Mucosa of rectum (tissue), 2 donors: ENCODE measurements around the gene ZNF35.
A peak's percentile ranks its signal among the peaks of the same experiment; 100 is the strongest.

Experiments
- H3K27ac ChIP-seq, 2 donors: one replicate each; pipeline ENCODE4 v1.7.0; 2013; ENCODE audit warnings: inconsistent platforms in 2 of 2, low read depth in 2 of 2, low read length in 2 of 2
- H3K27me3 ChIP-seq, 2 donors: one replicate each; pipeline ENCODE4 v1.7.0; 2013; ENCODE audit warnings: low read length in 2 of 2; ENCODE audit not compliant: control insufficient read depth in 2 of 2, insufficient read depth in 2 of 2
- H3K36me3 ChIP-seq, 2 donors: one replicate each; pipeline ENCODE4 v1.7.0; 2013; ENCODE audit warnings: low read length in 2 of 2; ENCODE audit not compliant: control insufficient read depth in 2 of 2, insufficient read depth in 2 of 2
- H3K4me1 ChIP-seq, 2 donors: one replicate each; pipeline ENCODE4 v1.7.0; 2013; ENCODE audit warnings: low read length in 2 of 2, mild to moderate bottlenecking in 1 of 2; ENCODE audit not compliant: control insufficient read depth in 2 of 2, insufficient read depth in 2 of 2
- H3K4me3 ChIP-seq, 2 donors: one replicate each; pipeline ENCODE4 v1.7.0; 2013; ENCODE audit warnings: low read length in 2 of 2
- H3K9ac ChIP-seq, 2 donors: one replicate each; pipeline ENCODE4 v1.7.0; 2013; ENCODE audit warnings: low read length in 2 of 2, low read depth in 1 of 2, mild to moderate bottlenecking in 1 of 2
- H3K9me3 ChIP-seq, 2 donors: one replicate each; pipeline ENCODE4 v1.7.0; 2013; ENCODE audit warnings: low read length in 2 of 2; ENCODE audit not compliant: control insufficient read depth in 2 of 2
- donor health status: healthy.
- donor health status: Normal muscosa, but diverticular disease.

Gene ZNF35

GRCh38 chr3:44680921-44681455 lies 32.5 kb downstream of the ZNF35 start:
- no peaks in the 10 kb centered on the region for H3K27me3 ChIP-seq
- no peaks in the 10 kb centered on the region for H3K4me1 ChIP-seq
- no peak overlapping the region for H3K9ac ChIP-seq
- H3K4me3 ChIP-seq = peak overlapping the region in 1 of 2 donors; percentile 21
- H3K9me3 ChIP-seq = peaks cover 4 to 8% of the 10 kb centered on the region in 2 donors
- no peak overlapping the region for H3K27ac ChIP-seq
- H3K36me3 ChIP-seq = no peaks in the 10 kb centered on the region

- H3K27me3 ChIP-seq = no peaks in the 10 kb centered on the region
- no peak overlapping the region for H3K9ac ChIP-seq
- no peaks in the 10 kb centered on the region for H3K36me3 ChIP-seq
- no peak overlapping the region for H3K27ac ChIP-seq
- H3K9me3 ChIP-seq = peaks cover 4 to 17% of the 10 kb centered on the region in 2 donors
- H3K4me1 ChIP-seq = no peaks in the 10 kb centered on the region
- H3K4me3 ChIP-seq = no peak overlapping the region
Measured at GRCh38 chr3:44682182-44682896, 33.8 kb downstream of the ZNF35 start.

GRCh38 chr3:44685128-44685800 lies 36.7 kb downstream of the ZNF35 start:
- H3K27ac ChIP-seq = no peak overlapping the region
- H3K27me3 ChIP-seq = no peaks in the 10 kb centered on the region
- peak overlapping the region; percentile 7 to 42 for H3K9ac ChIP-seq

GRCh38 chr3:44687898-44688297 lies 39.4 kb downstream of the ZNF35 start:
- H3K4me1 ChIP-seq = no peaks in the 10 kb centered on the region

More at GRCh38 chr3:44685128-44685800, 36.7 kb downstream of the ZNF35 start:
- H3K36me3 ChIP-seq = no peaks in the 10 kb centered on the region
- peak overlapping the region; percentile 64 to 77 for H3K4me3 ChIP-seq
- no peaks in the 10 kb centered on the region for H3K4me1 ChIP-seq
- H3K9me3 ChIP-seq = peaks cover 4 to 17% of the 10 kb centered on the region in 2 donors

More at GRCh38 chr3:44687898-44688297, 39.4 kb downstream of the ZNF35 start:
- H3K9me3 ChIP-seq = peaks cover 0 to 13% of the 10 kb centered on the region in 2 donors
- no peak overlapping the region for H3K27ac ChIP-seq
- H3K36me3 ChIP-seq = no peaks in the 10 kb centered on the region
- no peak overlapping the region for H3K4me3 ChIP-seq
- H3K27me3 ChIP-seq = no peaks in the 10 kb centered on the region
- no peak overlapping the region for H3K9ac ChIP-seq
